GM19468 (cell line): ENCODE data around the gene CIT.
"Not testable (repeated sequence)": the region's sequence is repeated elsewhere in the genome, so short reads cannot be mapped to it uniquely, and the experiment has no call there.

ENCODE experiments used
- ATAC-seq: cut with Tn5 transposase; IDR thresholded peaks from one replicate; pipeline ENCODE4 v1.9.1; 2021; ENCODE audit warnings: mild to moderate bottlenecking, moderate library complexity, moderate number of reproducible peaks; ENCODE audit not compliant: unreplicated experiment; ENCODE audit errors: extremely low read depth

The CIT gene

GRCh38 chr12:119876761-119877638 is at the start of gene CIT:
Gene CIT (minus strand): TSS chr12:119877320. CDS start chr12:119876168, 1,152 bp downstream.
- ATAC-seq: peak; percentile 93

GRCh38 chr12:119925269-119925668 is 48.1 kb upstream of the CIT start:
- ATAC-seq: no peak

- ATAC-seq: no peak
Measured at GRCh38 chr12:119920064-119920463, 42.9 kb upstream of the CIT start.

GRCh38 chr12:119915894-119916510 is 38.9 kb upstream of the CIT start:
- ATAC-seq: no peak

GRCh38 chr12:119914666-119915065 is 37.5 kb upstream of the CIT start:
- ATAC-seq: no peak

GRCh38 chr12:119913536-119914330 is 36.6 kb upstream of the CIT start:
- ATAC-seq: no peak

GRCh38 chr12:119911182-119911581 is 34.1 kb upstream of the CIT start:
- ATAC-seq: no peak

GRCh38 chr12:119910586-119910985 is 33.5 kb upstream of the CIT start:
- no peak for ATAC-seq

- ATAC-seq: no peak
Measured at GRCh38 chr12:119902084-119902509, 25.0 kb upstream of the CIT start.

GRCh38 chr12:119901670-119902069 is 24.6 kb upstream of the CIT start:
- no peak for ATAC-seq

- ATAC-seq: no peak
Measured at GRCh38 chr12:119894916-119895315, 17.8 kb upstream of the CIT start.

GRCh38 chr12:119892611-119893010 is 15.5 kb upstream of the CIT start:
- not testable (repeated sequence) for ATAC-seq

GRCh38 chr12:119885549-119885948 is 8.4 kb upstream of the CIT start:
- ATAC-seq: no peak

GRCh38 chr12:119883791-119884190 is 6.7 kb upstream of the CIT start:
- not testable (repeated sequence) for ATAC-seq

- no peak for ATAC-seq
Measured at GRCh38 chr12:119883237-119883636, 6.1 kb upstream of the CIT start.

GRCh38 chr12:119877639-119877948 is 474 bp upstream of the CIT start:
- ATAC-seq: peak; percentile 13

GRCh38 chr12:119870457-119870856 is 6.7 kb downstream of the CIT start:
- no peak for ATAC-seq

- no peak for ATAC-seq
Measured at GRCh38 chr12:119869720-119870119, 7.4 kb downstream of the CIT start.

- no peak for ATAC-seq
Measured at GRCh38 chr12:119868992-119869391, 8.1 kb downstream of the CIT start.

GRCh38 chr12:119864591-119864990 is 12.5 kb downstream of the CIT start:
- ATAC-seq: no peak

GRCh38 chr12:119859241-119859640 is 17.9 kb downstream of the CIT start:
- no peak for ATAC-seq
